Activated gamma-delta T cell treated with anti-CD3 and anti-CD28 coated beads, Interleukin-2, amount 50 U/mL, for 16 hours (primary cell): ENCODE results near the gene P4HB.

Experiments
- DNase-seq: peaks from one replicate; pipeline ENCODE4 v3.0.0-alpha.2; 2020; ENCODE audit warnings: low read depth

Gene P4HB

GRCh38 chr17:81859906-81860755 is at the start of gene P4HB:
Gene P4HB, minus strand, starts transcription at chr17:81860535. Its CDS starts 64 bp downstream, at chr17:81860471.
- no peak for DNase-seq

- no peak for DNase-seq
Measured at GRCh38 chr17:81909231-81909630, 48.9 kb upstream of the P4HB start.

GRCh38 chr17:81908793-81909192 is 48.5 kb upstream of the P4HB start:
- DNase-seq = no peak

- DNase-seq = no peak
Measured at GRCh38 chr17:81907219-81908145, 47.1 kb upstream of the P4HB start.

- DNase-seq = no peak
Measured at GRCh38 chr17:81906476-81907218, 46.3 kb upstream of the P4HB start.

GRCh38 chr17:81905993-81906392 is 45.7 kb upstream of the P4HB start:
- DNase-seq = no peak

- DNase-seq = no peak
Measured at GRCh38 chr17:81905424-81905875, 45.1 kb upstream of the P4HB start.

- no peak for DNase-seq
Measured at GRCh38 chr17:81904600-81905423, 44.5 kb upstream of the P4HB start.

- no peak for DNase-seq
Measured at GRCh38 chr17:81903896-81904599, 43.7 kb upstream of the P4HB start.

GRCh38 chr17:81903415-81903831 is 43.1 kb upstream of the P4HB start:
- DNase-seq = no peak

- DNase-seq = no peak
Measured at GRCh38 chr17:81902653-81903414, 42.5 kb upstream of the P4HB start.

GRCh38 chr17:81902023-81902652 is 41.8 kb upstream of the P4HB start, which contains the start of gene NPB:
Gene NPB, plus strand, starts transcription at chr17:81902238. Its CDS starts 40 bp downstream, at chr17:81902278.
- DNase-seq = no peak

GRCh38 chr17:81901167-81902022 is 41.1 kb upstream of the P4HB start:
- no peak for DNase-seq

- no peak for DNase-seq
Measured at GRCh38 chr17:81900181-81900820, 40.0 kb upstream of the P4HB start.

- DNase-seq = no peak
Measured at GRCh38 chr17:81899514-81900166, 39.3 kb upstream of the P4HB start.

GRCh38 chr17:81898885-81899284 is 38.5 kb upstream of the P4HB start:
- DNase-seq = no peak
